IPS-20b (cell line): ENCODE results near the gene OR1M1.
"Not testable (repeated sequence)": the region's sequence is repeated elsewhere in the genome, so short reads cannot be mapped to it uniquely, and the experiment has no call there.

Experiments
- H3K27ac ChIP-seq: one replicate; pipeline ENCODE4 v1.5.1; 2013; ENCODE audit warnings: low read length
- H3K27me3 ChIP-seq: 2 replicates; pipeline ENCODE4 v1.6.1; 2013; ENCODE audit warnings: mild to moderate bottlenecking, low read length, inconsistent platforms; ENCODE audit not compliant: insufficient read depth
- H3K36me3 ChIP-seq: 2 replicates; pipeline ENCODE4 v1.6.1; 2013; ENCODE audit warnings: low read depth, mild to moderate bottlenecking, inconsistent platforms, low read length, moderate library complexity; ENCODE audit not compliant: insufficient read depth
- H3K4me1 ChIP-seq: 2 replicates; pipeline ENCODE4 v1.6.1; 2013; ENCODE audit warnings: mild to moderate bottlenecking, control low read depth, inconsistent platforms, low read length, moderate library complexity; ENCODE audit not compliant: insufficient read depth
- H3K4me3 ChIP-seq: 2 replicates; pipeline ENCODE4 v1.5.1; 2013; ENCODE audit warnings: mild to moderate bottlenecking, low read length, inconsistent platforms
- H3K9ac ChIP-seq: 2 replicates; pipeline ENCODE4 v1.6.1; 2013; ENCODE audit warnings: low read depth, mild to moderate bottlenecking, inconsistent platforms, low read length, moderate library complexity
- H3K9me3 ChIP-seq: 2 replicates; pipeline ENCODE4 v1.6.1; 2013; ENCODE audit warnings: mild to moderate bottlenecking, low read depth, low read length, inconsistent platforms; ENCODE audit not compliant: insufficient read depth

Gene OR1M1

GRCh38 chr19:9086761-9087160, at the start of gene OR1M1:
Gene OR1M1, plus strand, starts transcription at chr19:9087061. Its CDS starts 6,184 bp downstream, at chr19:9093245.
- peaks cover 13% of the 10 kb centered on the region for H3K9me3 ChIP-seq
- H3K4me3 ChIP-seq, result no peak within 1 kb of the TSS
- no peak within 1 kb of the TSS for H3K27ac ChIP-seq
- H3K27me3 ChIP-seq, result no peaks in the 10 kb centered on the region
- no peaks in the 10 kb centered on the region for H3K36me3 ChIP-seq
- no peaks in the 10 kb centered on the region for H3K4me1 ChIP-seq
- H3K9ac ChIP-seq, result no peak within 1 kb of the TSS

GRCh38 chr19:9037400-9038062, 49.3 kb upstream of the OR1M1 start:
- Histone ChIP-seq H3K27ac (no peak overlapping the region), H3K9ac (no peak overlapping the region), H3K27me3 (no peaks in the 10 kb centered on the region), H3K4me1 (no peaks in the 10 kb centered on the region), H3K9me3 (no peaks in the 10 kb centered on the region), H3K36me3 (no peaks in the 10 kb centered on the region), H3K4me3 (no peak overlapping the region)

GRCh38 chr19:9039728-9040127, 47.1 kb upstream of the OR1M1 start:
- H3K27me3 ChIP-seq, result no peaks in the 10 kb centered on the region
- H3K27ac ChIP-seq, result no peak overlapping the region

GRCh38 chr19:9040131-9040530, 46.7 kb upstream of the OR1M1 start:
- no peak overlapping the region for H3K4me3 ChIP-seq

More at GRCh38 chr19:9039728-9040127, 47.1 kb upstream of the OR1M1 start:
- H3K4me3 ChIP-seq, result no peak overlapping the region
- no peak overlapping the region for H3K9ac ChIP-seq
- no peaks in the 10 kb centered on the region for H3K36me3 ChIP-seq
- H3K9me3 ChIP-seq, result no peaks in the 10 kb centered on the region
- no peaks in the 10 kb centered on the region for H3K4me1 ChIP-seq

GRCh38 chr19:9041023-9041422, 45.8 kb upstream of the OR1M1 start:
- Histone ChIP-seq H3K27ac (no peak overlapping the region), H3K4me1 (no peaks in the 10 kb centered on the region), H3K9ac (no peak overlapping the region), H3K4me3 (no peak overlapping the region), H3K9me3 (no peaks in the 10 kb centered on the region), H3K36me3 (no peaks in the 10 kb centered on the region), H3K27me3 (no peaks in the 10 kb centered on the region)

More at GRCh38 chr19:9040131-9040530, 46.7 kb upstream of the OR1M1 start:
- no peaks in the 10 kb centered on the region for H3K27me3 ChIP-seq
- H3K4me1 ChIP-seq, result no peaks in the 10 kb centered on the region
- no peak overlapping the region for H3K27ac ChIP-seq
- H3K9me3 ChIP-seq, result no peaks in the 10 kb centered on the region
- no peaks in the 10 kb centered on the region for H3K36me3 ChIP-seq
- H3K9ac ChIP-seq, result no peak overlapping the region

- no peak overlapping the region for H3K4me3 ChIP-seq
- H3K4me1 ChIP-seq, result no peaks in the 10 kb centered on the region
- no peaks in the 10 kb centered on the region for H3K27me3 ChIP-seq
- no peak overlapping the region for H3K9ac ChIP-seq
- H3K36me3 ChIP-seq, result no peaks in the 10 kb centered on the region
- H3K9me3 ChIP-seq, result no peaks in the 10 kb centered on the region
- no peak overlapping the region for H3K27ac ChIP-seq
Measured at GRCh38 chr19:9043524-9043923, 43.3 kb upstream of the OR1M1 start.

GRCh38 chr19:9044449-9044848, 42.4 kb upstream of the OR1M1 start:
- Histone ChIP-seq H3K4me1 (no peaks in the 10 kb centered on the region), H3K9me3 (no peaks in the 10 kb centered on the region), H3K9ac (no peak overlapping the region)

GRCh38 chr19:9046694-9047093, 40.2 kb upstream of the OR1M1 start:
- Histone ChIP-seq H3K27ac (no peak overlapping the region), H3K4me3 (no peak overlapping the region), H3K36me3 (no peaks in the 10 kb centered on the region), H3K27me3 (no peaks in the 10 kb centered on the region), H3K9ac (no peak overlapping the region), H3K9me3 (no peaks in the 10 kb centered on the region), H3K4me1 (no peaks in the 10 kb centered on the region)

More at GRCh38 chr19:9044449-9044848, 42.4 kb upstream of the OR1M1 start:
- no peaks in the 10 kb centered on the region for H3K36me3 ChIP-seq
- no peaks in the 10 kb centered on the region for H3K27me3 ChIP-seq
- no peak overlapping the region for H3K27ac ChIP-seq
- no peak overlapping the region for H3K4me3 ChIP-seq

GRCh38 chr19:9052894-9053293, 34.0 kb upstream of the OR1M1 start:
- Histone ChIP-seq H3K36me3 (no peaks in the 10 kb centered on the region), H3K9me3 (no peaks in the 10 kb centered on the region), H3K4me1 (peaks cover 8% of the 10 kb centered on the region; the same call in 1 of the 2 replicates), H3K27ac (no peak overlapping the region), H3K9ac (no peak overlapping the region), H3K27me3 (no peaks in the 10 kb centered on the region), H3K4me3 (no peak overlapping the region)

- not testable (repeated sequence) for H3K36me3 ChIP-seq, H3K9ac ChIP-seq, H3K27ac ChIP-seq, H3K4me3 ChIP-seq, H3K27me3 ChIP-seq, H3K4me1 ChIP-seq, H3K9me3 ChIP-seq
Measured at GRCh38 chr19:9053674-9054073, 33.2 kb upstream of the OR1M1 start.

GRCh38 chr19:9054207-9054606, 32.7 kb upstream of the OR1M1 start:
- Histone ChIP-seq H3K36me3 (no peaks in the 10 kb centered on the region), H3K9ac (no peak overlapping the region), H3K27ac (no peak overlapping the region), H3K4me1 (peaks cover 8% of the 10 kb centered on the region; the same call in 1 of the 2 replicates), H3K27me3 (no peaks in the 10 kb centered on the region), H3K4me3 (no peak overlapping the region), H3K9me3 (no peaks in the 10 kb centered on the region)

GRCh38 chr19:9054765-9055164, 32.1 kb upstream of the OR1M1 start:
- Histone ChIP-seq H3K4me3 (peak overlapping the region; percentile 34; the same call in 1 of the 2 replicates), H3K36me3 (no peaks in the 10 kb centered on the region), H3K27ac (no peak overlapping the region), H3K9me3 (no peaks in the 10 kb centered on the region), H3K4me1 (peaks cover 8% of the 10 kb centered on the region; the same call in 1 of the 2 replicates), H3K9ac (peak overlapping the region; percentile 54; the same call in 1 of the 2 replicates), H3K27me3 (no peaks in the 10 kb centered on the region)
